Adrenal gland (tissue), 12 donors: ENCODE measurements around the gene CDCA3. TPM values are rescaled to one million over a fixed set of nuclear protein-coding genes. Genes with fewer than 3 reads are reported as not detected.

Source experiments
- DNase-seq, 7 donors: peaks; one replicate each; pipeline ENCODE4 v3.0.0-alpha.2; 2019 to 2020
- H3K27ac ChIP-seq, 5 donors: fragments of 200-600 bp; sonication (generic) in 4 of 5; 1 replicate in 3 of 5; 2 replicates in 2 of 5; pipeline versions ENCODE4 v1.5.1 to v1.8.0; 2016 to 2020; ENCODE audit warnings: mild to moderate bottlenecking in 1 of 5
- H3K27me3 ChIP-seq: fragments of 200-600 bp; 2 replicates; pipeline ENCODE4 v1.8.0; 2021
- H3K36me3 ChIP-seq, 2 donors: fragments of 200-600 bp; replicated peaks in 1 of 2; 1 replicate in 1 of 2; 2 replicates in 1 of 2; pipeline versions ENCODE4 v1.5.1 to v1.8.0; 2018 to 2022
- H3K4me1 ChIP-seq, 2 donors: fragments of 200-600 bp; replicated peaks in 1 of 2; 1 replicate in 1 of 2; 2 replicates in 1 of 2; pipeline versions ENCODE4 v1.5.1 to v1.8.0; 2018 to 2021
- H3K4me3 ChIP-seq, 4 donors: fragments of 200-600 bp; sonication (generic) in 3 of 4; one replicate each; pipeline ENCODE4 v1.5.1; 2016 to 2018
- H3K9me3 ChIP-seq, 3 donors: fragments of 200-600 bp; sonication (generic) in 1 of 3; replicated peaks in 1 of 3; 1 replicate in 2 of 3; 2 replicates in 1 of 3; pipeline versions ENCODE4 v1.5.1 to v1.8.0; 2016 to 2021
- POLR2A ChIP-seq, 2 donors: fragments of 450-650 bp; IDR thresholded peaks; one replicate each; pipeline ENCODE4 v1.6.1; 2017; ENCODE audit warnings: antibody characterized with exemption in 2 of 2, mild to moderate bottlenecking in 2 of 2, moderate library complexity in 1 of 2
- WGBS, 4 donors: extraction: QIAGEN DNeasy Blood & Tissue Kit in 2 of 4; methylation state at CpG; one replicate each; pipeline versions ENCODE4 v1.1.5 to v1.1.7; 2013 to 2017; 5-methylcytosine and 5-hydroxymethylcytosine counted together
- intact Hi-C, 2 donors: fragments of 100-400 bp; cut with DNase I; formaldehyde crosslinking; loops; one replicate each; pipeline versions ENCODE4 v1.14.1 to v1.15.0; 2022 to 2023
- polyA plus RNA-seq, 3 donors: library from polyadenylated mRNA; stranded (reverse); fragments of 200-250 nt in 2 of 3; fragments of 350-450 nt in 1 of 3; fragmentation: Illumina TruSeq in 1 of 3; extraction: RNeasy Lipid Tissue Mini Kit (QIAGEN cat#74804) in 1 of 3; gene quantifications; one replicate each; pipeline ENCODE4 v1.2.3, GENCODE V29; 2013 to 2014
- total RNA-seq, 9 donors: library from RNA; depleted of rRNA in 4 of 9; stranded (reverse); fragments of >200 nt in 4 of 9; fragments of 120-200 nt in 1 of 9; fragmentation: NEBNext Ultra II Directional in 1 of 9; extraction: Animal tissue kit (Norgen Biotek cat#: 25700) in 1 of 9; gene quantifications; one replicate each; pipeline versions ENCODE4 v1.1.0 to v1.2.4, GENCODE V29; 2013 to 2023
- TF ChIP-seq, protein P1 (sequence below), 6 experiments: fragments of 450-650 bp in 4 of 6; fragments of 200-600 bp in 2 of 6; sonication (generic) in 1 of 6; IDR thresholded peaks; 1 replicate in 5 of 6; 2 replicates in 1 of 6; pipeline versions ENCODE4 v1.5.1 to v1.8.0; 2016 to 2021; ENCODE audit warnings: antibody characterized with exemption in 6 of 6, mild to moderate bottlenecking in 2 of 6, moderate library complexity in 1 of 6
- donor health status: healthy with polysubstance abuse.
- donor health status: Bipolar disorder and iron deficiency.
- donor health status: DM: yes; HTN: yes; CAD: no.
- donor health status: DM: no; HTN: no; CAD: no.
- donor health status: DM: no; HTN: no; CAD: no.
- donor health status: DM: yes; HTN: yes; CAD: no.

The CDCA3 gene
- total and polyA plus RNA-seq, 12 donors: 2.6 to 17.7 (median 3.5) TPM; not detected in 1

DNA sequence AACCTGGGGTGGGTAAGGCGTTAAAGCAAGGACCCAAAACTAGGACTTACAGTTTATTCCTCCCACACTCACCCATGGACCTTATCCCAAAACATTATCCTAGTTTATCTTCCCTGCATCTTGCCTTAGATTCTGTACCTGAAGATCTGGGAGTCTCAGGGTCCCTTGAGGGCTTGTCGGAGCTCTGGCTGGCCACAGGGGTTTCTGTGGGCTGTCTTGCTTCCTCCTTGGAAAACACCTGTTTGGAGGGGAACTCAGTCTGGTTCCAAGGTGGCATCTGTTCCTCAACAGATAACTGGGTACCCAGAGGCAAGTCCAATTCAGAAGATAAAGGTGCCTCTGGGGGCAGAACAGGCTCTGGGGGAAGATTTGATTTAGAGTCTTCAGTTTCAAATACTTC, 1.7 kb downstream of the CDCA3 start:
- no peaks in the 10 kb centered on the region for H3K27me3 ChIP-seq
- no peak overlapping the region for H3K27ac ChIP-seq
- no peaks in the 10 kb centered on the region for H3K9me3 ChIP-seq
- TF ChIP-seq, protein P1, sequence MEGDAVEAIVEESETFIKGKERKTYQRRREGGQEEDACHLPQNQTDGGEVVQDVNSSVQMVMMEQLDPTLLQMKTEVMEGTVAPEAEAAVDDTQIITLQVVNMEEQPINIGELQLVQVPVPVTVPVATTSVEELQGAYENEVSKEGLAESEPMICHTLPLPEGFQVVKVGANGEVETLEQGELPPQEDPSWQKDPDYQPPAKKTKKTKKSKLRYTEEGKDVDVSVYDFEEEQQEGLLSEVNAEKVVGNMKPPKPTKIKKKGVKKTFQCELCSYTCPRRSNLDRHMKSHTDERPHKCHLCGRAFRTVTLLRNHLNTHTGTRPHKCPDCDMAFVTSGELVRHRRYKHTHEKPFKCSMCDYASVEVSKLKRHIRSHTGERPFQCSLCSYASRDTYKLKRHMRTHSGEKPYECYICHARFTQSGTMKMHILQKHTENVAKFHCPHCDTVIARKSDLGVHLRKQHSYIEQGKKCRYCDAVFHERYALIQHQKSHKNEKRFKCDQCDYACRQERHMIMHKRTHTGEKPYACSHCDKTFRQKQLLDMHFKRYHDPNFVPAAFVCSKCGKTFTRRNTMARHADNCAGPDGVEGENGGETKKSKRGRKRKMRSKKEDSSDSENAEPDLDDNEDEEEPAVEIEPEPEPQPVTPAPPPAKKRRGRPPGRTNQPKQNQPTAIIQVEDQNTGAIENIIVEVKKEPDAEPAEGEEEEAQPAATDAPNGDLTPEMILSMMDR (IDR thresholded peaks at IDR 0.05): no peak
- no peak for TF ChIP-seq POLR2A (IDR thresholded peaks at IDR 0.05)
- WGBS, 4 donors: 81 to 92% (median 87%) methylated on average over 2 of the region's 2 CpGs
- intact Hi-C loops: no loop called here
- H3K4me1 ChIP-seq: peaks cover 13 to 24% of the 10 kb centered on the region in 2 donors
- no peaks in the 10 kb centered on the region for H3K36me3 ChIP-seq
- no peak for DNase-seq
- H3K4me3 ChIP-seq: no peak overlapping the region

DNA sequence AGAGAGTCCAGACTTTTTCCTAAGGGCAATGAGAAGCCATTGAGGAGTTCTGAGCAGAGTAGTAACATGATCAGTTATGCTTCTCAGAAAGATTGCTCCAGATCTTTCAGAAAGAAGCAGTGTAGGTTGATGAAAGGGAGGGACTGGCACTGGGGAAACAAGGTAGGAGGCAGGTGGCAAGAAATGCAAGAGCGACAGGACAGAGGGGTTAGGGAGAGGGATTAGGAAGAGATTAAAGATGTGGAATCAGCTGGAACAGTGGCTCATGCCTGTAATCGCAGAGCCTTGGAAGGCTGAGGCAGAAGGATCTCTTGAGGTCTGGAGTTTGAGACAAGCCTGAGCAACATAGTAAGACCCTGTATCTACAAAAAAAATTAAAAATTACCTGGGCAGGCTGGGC, 3.4 kb downstream of the CDCA3 start:
- Histone ChIP-seq H3K36me3 (no peaks in the 10 kb centered on the region), H3K4me1 (peaks cover 4 to 8% of the 10 kb centered on the region in 2 donors), H3K27ac (no peak overlapping the region), H3K27me3 (no peaks in the 10 kb centered on the region), H3K4me3 (no peak overlapping the region), H3K9me3 (no peaks in the 10 kb centered on the region)
- 93 to 98% (median 96%) methylated on average over 2 of the region's 2 CpGs for WGBS, 4 donors
- intact Hi-C loops: no loop called here
- DNase-seq: no peak
- no peak for TF ChIP-seq POLR2A (IDR thresholded peaks at IDR 0.05)
- TF ChIP-seq, protein P1 (IDR thresholded peaks at IDR 0.05): no peak

- DNase-seq: no peak
- Histone ChIP-seq H3K4me1 (peaks cover 4 to 8% of the 10 kb centered on the region in 2 donors), H3K27ac (no peak overlapping the region), H3K27me3 (no peaks in the 10 kb centered on the region), H3K4me3 (no peak overlapping the region), H3K9me3 (no peaks in the 10 kb centered on the region), H3K36me3 (no peaks in the 10 kb centered on the region)
- WGBS, 4 donors: 86 to 94% (median 87%) methylated on average over 7 of the region's 7 CpGs
- no peak for TF ChIP-seq POLR2A (IDR thresholded peaks at IDR 0.05)
- TF ChIP-seq, protein P1 (IDR thresholded peaks at IDR 0.05): no peak
- intact Hi-C loops: no loop called here
Observed at GRCh38 chr12:6846316-6846869, 4.7 kb downstream of the CDCA3 start.

- no peak overlapping the region for H3K4me3 ChIP-seq
- 89 to 93% (median 91%) methylated on average over 16 to 17 of the region's 17 CpGs for WGBS, 4 donors
- H3K4me1 ChIP-seq: peaks cover 0 to 2% of the 10 kb centered on the region in 2 donors
- H3K27ac ChIP-seq: no peak overlapping the region
- H3K27me3 ChIP-seq: no peaks in the 10 kb centered on the region
- TF ChIP-seq, protein P1 (IDR thresholded peaks at IDR 0.05): no peak
- TF ChIP-seq POLR2A (IDR thresholded peaks at IDR 0.05): no peak
- no peak for DNase-seq
- H3K9me3 ChIP-seq: no peaks in the 10 kb centered on the region
- intact Hi-C loops: no loop called here
- H3K36me3 ChIP-seq: no peaks in the 10 kb centered on the region
Observed at GRCh38 chr12:6845395-6845794, 5.7 kb downstream of the CDCA3 start.
